Stimulated activated CD4-positive, alpha-beta T cell treated with anti-CD3 and anti-CD28 coated beads, TNF-alpha, amount 100 ng/mL, for 1 hour (primary cell): ENCODE data around the gene BAK1.
A peak's percentile ranks its signal among the peaks of the same experiment; 100 is the strongest.
"Not testable (repeated sequence)": the region's sequence is repeated elsewhere in the genome, so short reads cannot be mapped to it uniquely, and the experiment has no call there.

Experiments used
- DNase-seq, 3 donors: peaks; one replicate each; pipeline ENCODE4 v3.0.0-alpha.2; 2020; ENCODE audit warnings: low read depth in 3 of 3, low spot score in 1 of 3

Gene BAK1

GRCh38 chr6:33609019-33609418 lies 28.9 kb upstream of the BAK1 start:
- DNase-seq: no peak

GRCh38 chr6:33607784-33608161 lies 27.7 kb upstream of the BAK1 start:
- no peak for DNase-seq

- no peak for DNase-seq
These were observed 27.2 kb upstream of the BAK1 start for GRCh38 chr6:33607126-33607783.

- no peak for DNase-seq
These were observed 26.6 kb upstream of the BAK1 start for GRCh38 chr6:33606642-33607041.

- no peak for DNase-seq
These were observed 25.1 kb upstream of the BAK1 start for GRCh38 chr6:33604941-33605854.

GRCh38 chr6:33602180-33602579 lies 22.1 kb upstream of the BAK1 start:
- DNase-seq: no peak

- no peak for DNase-seq
These were observed 20.7 kb upstream of the BAK1 start for GRCh38 chr6:33600761-33601160.

- DNase-seq: no peak
These were observed 19.4 kb upstream of the BAK1 start for GRCh38 chr6:33599413-33599938.

- DNase-seq: no peak
These were observed 17.7 kb upstream of the BAK1 start for GRCh38 chr6:33597551-33598322.

GRCh38 chr6:33596894-33597293 lies 16.8 kb upstream of the BAK1 start:
- not testable (repeated sequence) for DNase-seq

GRCh38 chr6:33595001-33595846 lies 15.1 kb upstream of the BAK1 start:
- DNase-seq: no peak

- DNase-seq: no peak
These were observed 13.3 kb upstream of the BAK1 start for GRCh38 chr6:33593414-33593727.

- DNase-seq: peak in 1 of 3 donors; percentile 29
These were observed 12.7 kb upstream of the BAK1 start for GRCh38 chr6:33592595-33593413.

- no peak for DNase-seq
These were observed 12.2 kb upstream of the BAK1 start for GRCh38 chr6:33592280-33592594.

- no peak for DNase-seq
These were observed 11.5 kb upstream of the BAK1 start for GRCh38 chr6:33591424-33592032.

- DNase-seq: no peak
These were observed 10.6 kb upstream of the BAK1 start for GRCh38 chr6:33590531-33591198.

- no peak for DNase-seq
These were observed 9.9 kb upstream of the BAK1 start for GRCh38 chr6:33589731-33590530.

GRCh38 chr6:33589392-33589730 lies 9.3 kb upstream of the BAK1 start:
- no peak for DNase-seq
